ENCODE measurements around the gene TPRG1L.

The TPRG1L gene

GRCh38 chr1:3604468-3604974 is 20.3 kb upstream of the TPRG1L start:
- Histone ChIP-seq H3K4me3 (ENCODE audit: severe bottlenecking) (no peak overlapping the region), H3K27ac (ENCODE audit: poor library complexity, severe bottlenecking) (no peak overlapping the region), H3K36me3 (ENCODE audit: low read depth) (no peaks in the 10 kb centered on the region), H3K27me3 (ENCODE audit: insufficient read depth, poor library complexity, severe bottlenecking) (no peaks in the 10 kb centered on the region), H3K9me3 (ENCODE audit: severe bottlenecking) (no peaks in the 10 kb centered on the region), H3K4me1 (ENCODE audit: insufficient read depth, poor library complexity, severe bottlenecking) (no peaks in the 10 kb centered on the region)
- no peak for ATAC-seq (ENCODE audit: low read depth)
- TF ChIP-seq CTCF (IDR thresholded peaks at IDR 0.05; ENCODE audit: poor library complexity, severe bottlenecking) = no peak
- no peak for DNase-seq (ENCODE audit: low spot score)

GRCh38 chr1:3604997-3605823 is 19.6 kb upstream of the TPRG1L start:
- H3K27ac ChIP-seq (ENCODE audit: poor library complexity, severe bottlenecking) = no peak overlapping the region
- no peaks in the 10 kb centered on the region for H3K36me3 ChIP-seq (ENCODE audit: low read depth)
- ATAC-seq (ENCODE audit: low read depth) (no peak), DNase-seq (ENCODE audit: low spot score) (no peak)
- H3K4me1 ChIP-seq (ENCODE audit: insufficient read depth, poor library complexity, severe bottlenecking) = no peaks in the 10 kb centered on the region
- TF ChIP-seq CTCF (IDR thresholded peaks at IDR 0.05; ENCODE audit: poor library complexity, severe bottlenecking) = no peak
- no peaks in the 10 kb centered on the region for H3K9me3 ChIP-seq (ENCODE audit: severe bottlenecking)
- no peak overlapping the region for H3K4me3 ChIP-seq (ENCODE audit: severe bottlenecking)
- H3K27me3 ChIP-seq (ENCODE audit: insufficient read depth, poor library complexity, severe bottlenecking) = no peaks in the 10 kb centered on the region

GRCh38 chr1:3606779-3607702 is 17.8 kb upstream of the TPRG1L start:
- Histone ChIP-seq H3K27me3 (ENCODE audit: insufficient read depth, poor library complexity, severe bottlenecking) (no peaks in the 10 kb centered on the region), H3K27ac (ENCODE audit: poor library complexity, severe bottlenecking) (no peak overlapping the region), H3K4me1 (ENCODE audit: insufficient read depth, poor library complexity, severe bottlenecking) (no peaks in the 10 kb centered on the region), H3K9me3 (ENCODE audit: severe bottlenecking) (no peaks in the 10 kb centered on the region), H3K4me3 (ENCODE audit: severe bottlenecking) (no peak overlapping the region), H3K36me3 (ENCODE audit: low read depth) (no peaks in the 10 kb centered on the region)
- ATAC-seq (ENCODE audit: low read depth) (no peak), DNase-seq (ENCODE audit: low spot score) (no peak)
- no peak for TF ChIP-seq CTCF (IDR thresholded peaks at IDR 0.05; ENCODE audit: poor library complexity, severe bottlenecking)

- no peak for DNase-seq (ENCODE audit: low spot score)
- ATAC-seq (ENCODE audit: low read depth) = no peak
- TF ChIP-seq CTCF (IDR thresholded peaks at IDR 0.05; ENCODE audit: poor library complexity, severe bottlenecking) = no peak
- H3K4me1 ChIP-seq (ENCODE audit: insufficient read depth, poor library complexity, severe bottlenecking) = no peaks in the 10 kb centered on the region
- no peak overlapping the region for H3K4me3 ChIP-seq (ENCODE audit: severe bottlenecking)
- H3K27me3 ChIP-seq (ENCODE audit: insufficient read depth, poor library complexity, severe bottlenecking) = no peaks in the 10 kb centered on the region
- no peak overlapping the region for H3K27ac ChIP-seq (ENCODE audit: poor library complexity, severe bottlenecking)
- no peaks in the 10 kb centered on the region for H3K36me3 ChIP-seq (ENCODE audit: low read depth)
- H3K9me3 ChIP-seq (ENCODE audit: severe bottlenecking) = no peaks in the 10 kb centered on the region
Measured at GRCh38 chr1:3607703-3608065, 17.1 kb upstream of the TPRG1L start.
